Suprapubic skin (tissue), 4 donors: ENCODE results near the gene CARD8. TPM values are rescaled to one million over a fixed set of nuclear protein-coding genes. Genes with fewer than 3 reads are reported as not detected.

ENCODE experiments used
- DNase-seq, 2 donors: peaks; one replicate each; pipeline ENCODE4 v3.0.0-alpha.2; 2019; ENCODE audit warnings: low spot score in 2 of 2
- H3K27ac ChIP-seq: fragments of 200-600 bp; sonication (generic); one replicate; pipeline ENCODE4 v1.5.1; 2019
- H3K27me3 ChIP-seq: fragments of 200-600 bp; sonication (generic); one replicate; pipeline ENCODE4 v1.5.1; 2019
- H3K36me3 ChIP-seq: fragments of 200-600 bp; sonication (generic); one replicate; pipeline ENCODE4 v1.5.1; 2019
- H3K4me1 ChIP-seq: fragments of 200-600 bp; sonication (generic); one replicate; pipeline ENCODE4 v1.5.1; 2019
- H3K4me3 ChIP-seq: fragments of 200-600 bp; sonication (generic); one replicate; pipeline ENCODE4 v1.5.1; 2019; ENCODE audit warnings: mild to moderate bottlenecking
- H3K9me3 ChIP-seq: fragments of 200-600 bp; sonication (generic); one replicate; pipeline ENCODE4 v1.5.1; 2019
- EP300 ChIP-seq: sonication (generic); formaldehyde crosslinking; IDR thresholded peaks from one replicate; pipeline ENCODE4 v1.6.1; 2017; ENCODE audit warnings: antibody characterized with exemption
- POLR2A ChIP-seq, 2 donors: fragments of 450-650 bp; IDR thresholded peaks; one replicate each; pipeline ENCODE4 v1.6.1; 2017; ENCODE audit warnings: antibody characterized with exemption in 2 of 2, mild to moderate bottlenecking in 2 of 2, moderate library complexity in 2 of 2
- POLR2AphosphoS5 ChIP-seq, 3 donors: sonication (generic); formaldehyde crosslinking; IDR thresholded peaks; one replicate each; pipeline ENCODE4 v1.6.1; 2017; ENCODE audit warnings: antibody characterized with exemption in 3 of 3
- WGBS: methylation state at CpG from one replicate; pipeline ENCODE4 v1.1.5; 2018; 5-methylcytosine and 5-hydroxymethylcytosine counted together
- total RNA-seq, 4 donors: library from RNA; depleted of rRNA; stranded (reverse); fragments of >200 nt; gene quantifications; one replicate each; pipeline ENCODE4 v1.1.0, GENCODE V29; 2016
- TF ChIP-seq, protein P1 (sequence below), 2 donors: fragments of 200-600 bp in 1 of 2; fragments of 450-650 bp in 1 of 2; sonication (generic) in 1 of 2; IDR thresholded peaks; one replicate each; pipeline ENCODE4 v1.5.1; 2016 to 2019; ENCODE audit warnings: antibody characterized with exemption in 2 of 2, mild to moderate bottlenecking in 1 of 2, moderate library complexity in 1 of 2

CARD8 gene
- total RNA-seq, 4 donors from 2014 or later: 11.5 to 40.6 (median 18.7) TPM

DNA sequence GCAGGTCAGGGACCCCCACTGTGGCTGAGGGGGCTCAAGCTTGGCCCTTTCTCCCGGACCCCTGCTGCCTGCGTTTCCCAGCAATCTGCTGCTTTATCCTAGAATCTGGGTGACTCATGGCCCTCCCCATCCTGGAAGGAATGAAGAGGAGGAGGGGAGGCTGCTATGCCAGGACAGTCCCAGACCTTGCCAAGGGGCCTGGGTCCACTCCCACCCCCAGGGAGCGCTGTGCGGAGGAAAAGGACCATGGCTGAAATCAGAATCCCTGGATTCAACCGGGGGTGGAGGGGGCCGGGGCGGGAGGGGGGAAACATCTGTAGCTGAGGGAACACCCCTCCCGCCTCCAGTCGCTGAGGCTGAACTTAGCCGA lies 34.7 kb upstream of the CARD8 start:
- TF ChIP-seq POLR2A (IDR thresholded peaks at IDR 0.05) (no peak), POLR2AphosphoS5 (IDR thresholded peaks at IDR 0.05) (no peak)
- Histone ChIP-seq H3K27ac (no peak overlapping the region), H3K36me3 (peaks cover 7% of the 10 kb centered on the region), H3K27me3 (peaks cover 5% of the 10 kb centered on the region), H3K4me1 (peaks cover 15% of the 10 kb centered on the region), H3K9me3 (no peaks in the 10 kb centered on the region), H3K4me3 (peak overlapping the region; percentile 49)
- 1% methylated on average over 10 of the region's 10 CpGs for WGBS
- no peak for DNase-seq

DNA sequence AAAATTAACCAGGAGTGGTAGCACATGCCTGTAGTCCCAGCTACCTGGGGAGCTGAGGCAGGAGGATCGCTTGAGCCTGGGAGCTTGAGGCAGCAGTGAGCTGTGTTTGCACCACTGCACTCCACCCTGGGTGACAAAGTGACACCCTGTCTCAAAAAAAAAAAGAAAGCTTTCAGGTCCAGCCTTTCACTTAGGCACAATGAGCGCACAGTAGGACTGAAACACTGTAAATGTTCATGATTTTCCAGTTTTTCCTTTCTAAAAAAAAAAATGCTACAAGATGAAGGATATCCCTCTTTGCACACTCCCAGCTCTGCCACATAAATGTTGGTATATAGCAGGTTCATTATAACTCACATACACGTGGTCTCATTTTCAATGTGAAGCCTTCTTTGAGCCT lies 32.0 kb upstream of the CARD8 start:
- 89% methylated on average over 3 of the region's 3 CpGs for WGBS
- no peak for TF ChIP-seq POLR2AphosphoS5 (IDR thresholded peaks at IDR 0.05)
- TF ChIP-seq EP300: no peak
- no peak for TF ChIP-seq POLR2A (IDR thresholded peaks at IDR 0.05)
- TF ChIP-seq, protein P1, sequence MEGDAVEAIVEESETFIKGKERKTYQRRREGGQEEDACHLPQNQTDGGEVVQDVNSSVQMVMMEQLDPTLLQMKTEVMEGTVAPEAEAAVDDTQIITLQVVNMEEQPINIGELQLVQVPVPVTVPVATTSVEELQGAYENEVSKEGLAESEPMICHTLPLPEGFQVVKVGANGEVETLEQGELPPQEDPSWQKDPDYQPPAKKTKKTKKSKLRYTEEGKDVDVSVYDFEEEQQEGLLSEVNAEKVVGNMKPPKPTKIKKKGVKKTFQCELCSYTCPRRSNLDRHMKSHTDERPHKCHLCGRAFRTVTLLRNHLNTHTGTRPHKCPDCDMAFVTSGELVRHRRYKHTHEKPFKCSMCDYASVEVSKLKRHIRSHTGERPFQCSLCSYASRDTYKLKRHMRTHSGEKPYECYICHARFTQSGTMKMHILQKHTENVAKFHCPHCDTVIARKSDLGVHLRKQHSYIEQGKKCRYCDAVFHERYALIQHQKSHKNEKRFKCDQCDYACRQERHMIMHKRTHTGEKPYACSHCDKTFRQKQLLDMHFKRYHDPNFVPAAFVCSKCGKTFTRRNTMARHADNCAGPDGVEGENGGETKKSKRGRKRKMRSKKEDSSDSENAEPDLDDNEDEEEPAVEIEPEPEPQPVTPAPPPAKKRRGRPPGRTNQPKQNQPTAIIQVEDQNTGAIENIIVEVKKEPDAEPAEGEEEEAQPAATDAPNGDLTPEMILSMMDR (IDR thresholded peaks at IDR 0.05): no peak

DNA sequence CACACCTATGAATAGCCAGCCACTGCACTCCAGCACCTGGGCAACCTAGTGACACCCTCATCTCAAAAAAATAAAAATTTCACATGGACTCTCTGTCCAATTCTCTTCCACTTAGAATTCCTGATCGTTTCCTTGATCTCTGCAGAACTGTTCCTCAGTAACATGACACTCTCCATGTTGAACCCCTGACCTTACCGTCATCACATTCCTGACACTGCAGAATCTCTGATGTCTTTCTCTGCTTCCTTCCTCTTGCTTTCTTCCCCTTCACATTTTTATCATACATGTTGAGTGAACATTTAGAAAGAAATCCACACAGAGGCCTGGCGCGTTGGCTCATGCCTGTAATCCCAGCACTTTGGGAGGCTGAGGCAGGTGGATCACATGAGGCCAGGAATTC lies 29.2 kb upstream of the CARD8 start:
- TF ChIP-seq POLR2AphosphoS5 (IDR thresholded peaks at IDR 0.05): no peak
- TF ChIP-seq EP300: no peak
- TF ChIP-seq, protein P1 (IDR thresholded peaks at IDR 0.05): no peak
- TF ChIP-seq POLR2A (IDR thresholded peaks at IDR 0.05): no peak
- Histone ChIP-seq H3K27ac (no peak overlapping the region), H3K9me3 (no peaks in the 10 kb centered on the region), H3K4me1 (no peaks in the 10 kb centered on the region), H3K36me3 (peaks cover 15% of the 10 kb centered on the region), H3K27me3 (no peaks in the 10 kb centered on the region), H3K4me3 (no peak overlapping the region)
- 76% methylated on average over 4 of the region's 4 CpGs for WGBS
- DNase-seq: no peak

More for the DNA sequence above, 32.0 kb upstream of the CARD8 start:
- no peak overlapping the region for H3K4me3 ChIP-seq
- H3K4me1 ChIP-seq: peaks cover 15% of the 10 kb centered on the region
- peaks cover 5% of the 10 kb centered on the region for H3K27me3 ChIP-seq
- no peak for DNase-seq
- H3K27ac ChIP-seq: no peak overlapping the region
- peaks cover 15% of the 10 kb centered on the region for H3K36me3 ChIP-seq
- H3K9me3 ChIP-seq: no peaks in the 10 kb centered on the region

DNA sequence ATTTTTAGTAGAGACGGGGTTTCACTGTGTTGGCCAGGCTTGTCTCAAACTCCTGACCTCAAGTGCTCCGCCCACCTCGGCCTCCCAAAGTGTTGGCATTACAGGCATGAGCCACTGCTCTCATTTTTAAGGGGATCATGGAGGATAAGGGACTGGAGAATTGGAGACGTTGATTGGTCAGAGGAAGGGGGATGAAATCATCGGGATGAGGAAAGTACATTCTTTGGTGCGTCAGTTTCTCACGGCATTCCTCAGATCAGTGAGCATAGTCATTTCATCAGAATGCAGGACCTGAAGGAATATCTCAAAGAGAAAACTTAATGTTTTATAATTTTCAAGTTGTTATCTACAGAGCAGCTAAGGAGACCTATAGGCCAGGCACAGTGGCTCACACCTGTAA lies 28.2 kb upstream of the CARD8 start:
- 96% methylated on average over 7 of the region's 7 CpGs for WGBS
- no peaks in the 10 kb centered on the region for H3K4me1 ChIP-seq
- H3K4me3 ChIP-seq: no peak overlapping the region
- DNase-seq: no peak
- no peak overlapping the region for H3K27ac ChIP-seq
- no peaks in the 10 kb centered on the region for H3K27me3 ChIP-seq
- H3K9me3 ChIP-seq: no peaks in the 10 kb centered on the region
- peaks cover 15% of the 10 kb centered on the region for H3K36me3 ChIP-seq
- no peak for TF ChIP-seq EP300
- TF ChIP-seq, protein P1 (IDR thresholded peaks at IDR 0.05): no peak
- TF ChIP-seq POLR2A (IDR thresholded peaks at IDR 0.05): no peak
- TF ChIP-seq POLR2AphosphoS5 (IDR thresholded peaks at IDR 0.05): no peak

DNA sequence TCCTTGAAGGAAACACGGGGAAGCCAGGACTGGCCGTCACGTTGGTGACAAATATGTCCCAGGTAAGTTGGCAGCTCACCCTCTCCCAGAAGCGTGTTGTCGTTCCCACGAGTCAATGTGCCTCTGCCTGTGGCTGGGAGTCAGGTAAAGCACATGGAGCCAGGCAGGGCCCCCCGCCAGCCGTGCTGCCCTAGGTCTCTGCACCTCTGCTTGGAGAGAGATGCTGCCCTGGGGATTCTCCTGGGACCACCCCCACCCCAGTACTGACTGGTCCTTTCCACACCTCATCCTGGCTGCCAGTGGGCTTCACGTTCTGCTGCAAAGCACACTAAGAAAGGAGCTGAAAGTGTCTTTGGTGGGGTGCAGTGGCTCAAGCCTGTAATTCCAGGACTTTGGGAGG lies 24.0 kb upstream of the CARD8 start:
- TF ChIP-seq POLR2A (IDR thresholded peaks at IDR 0.05): no peak
- no peak for TF ChIP-seq EP300
- TF ChIP-seq, protein P1 (IDR thresholded peaks at IDR 0.05): no peak
- TF ChIP-seq POLR2AphosphoS5 (IDR thresholded peaks at IDR 0.05): no peak
- Histone ChIP-seq H3K9me3 (no peaks in the 10 kb centered on the region), H3K4me3 (no peak overlapping the region), H3K27me3 (no peaks in the 10 kb centered on the region), H3K4me1 (no peaks in the 10 kb centered on the region), H3K27ac (no peak overlapping the region), H3K36me3 (peaks cover 7% of the 10 kb centered on the region)
- WGBS: 79% methylated on average over 6 of the region's 9 CpGs
- DNase-seq: no peak

DNA sequence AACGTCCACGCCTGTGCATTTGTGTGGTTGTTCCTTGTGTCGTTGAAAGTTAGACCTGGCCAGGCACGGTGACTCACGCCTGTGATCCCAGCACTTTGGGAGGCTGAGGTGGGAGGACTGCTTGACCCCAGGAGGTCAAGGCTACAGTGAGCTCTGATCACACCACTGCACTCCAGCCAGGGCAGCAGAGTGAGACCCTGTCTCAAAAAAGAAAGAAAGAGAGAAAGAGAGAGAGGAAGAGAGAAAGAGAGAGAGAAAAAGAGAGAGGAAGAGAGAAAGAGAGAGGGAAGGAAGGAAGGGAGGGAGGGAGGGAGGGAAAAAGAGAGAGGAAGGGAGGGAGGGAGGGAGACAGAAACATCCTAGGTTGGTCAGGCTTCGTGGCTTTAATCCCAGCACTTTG lies 19.2 kb upstream of the CARD8 start:
- DNase-seq: peak in 1 of 2 donors; percentile 20
- no peaks in the 10 kb centered on the region for H3K27me3 ChIP-seq
- no peak overlapping the region for H3K27ac ChIP-seq
- WGBS: 76% methylated on average over 6 of the region's 6 CpGs
- TF ChIP-seq EP300: no peak
- TF ChIP-seq POLR2AphosphoS5 (IDR thresholded peaks at IDR 0.05): no peak
- TF ChIP-seq, protein P1 (IDR thresholded peaks at IDR 0.05): no peak
- no peak for TF ChIP-seq POLR2A (IDR thresholded peaks at IDR 0.05)
- no peaks in the 10 kb centered on the region for H3K9me3 ChIP-seq
- no peak overlapping the region for H3K4me3 ChIP-seq
- no peaks in the 10 kb centered on the region for H3K36me3 ChIP-seq
- H3K4me1 ChIP-seq: peaks cover 12% of the 10 kb centered on the region
